Measurements from ENCODE around the gene THAP10. TPM values are rescaled to one million over a fixed set of nuclear protein-coding genes. Genes with fewer than 3 reads are reported as not detected.

Gene THAP10
- polyA plus RNA-seq, 10 donors = 2.2 to 4.3 (median 3.5) TPM

GRCh38 chr15:70855764-70856163 is 36.5 kb downstream of the THAP10 start:
- DNase-seq = peak in 1 of 3 donors; percentile 47

DNA sequence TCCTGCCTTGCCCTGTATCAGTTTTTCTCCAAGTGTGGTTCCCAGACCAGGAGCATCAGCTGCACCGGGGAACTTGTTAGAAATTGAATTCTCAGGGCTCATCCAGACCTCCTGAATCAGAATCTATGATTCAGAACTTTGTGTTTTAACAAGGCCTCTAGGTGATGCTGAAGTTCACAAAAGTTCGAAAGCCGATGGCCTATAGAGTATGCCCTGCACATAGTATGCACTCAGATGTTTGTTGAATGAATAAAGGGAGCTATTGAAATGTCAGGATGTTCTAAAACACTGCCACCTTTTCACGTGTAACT is 37.6 kb downstream of the THAP10 start:
- DNase-seq = no peak

- DNase-seq = peak in 2 of 3 donors; percentile 61 to 90
Observed at GRCh38 chr15:70853973-70854665, 38.1 kb downstream of the THAP10 start, which contains the start of gene LARP6. Gene LARP6, minus strand, starts transcription at chr15:70854157. Its CDS starts 69 bp downstream, at chr15:70854088.

DNA sequence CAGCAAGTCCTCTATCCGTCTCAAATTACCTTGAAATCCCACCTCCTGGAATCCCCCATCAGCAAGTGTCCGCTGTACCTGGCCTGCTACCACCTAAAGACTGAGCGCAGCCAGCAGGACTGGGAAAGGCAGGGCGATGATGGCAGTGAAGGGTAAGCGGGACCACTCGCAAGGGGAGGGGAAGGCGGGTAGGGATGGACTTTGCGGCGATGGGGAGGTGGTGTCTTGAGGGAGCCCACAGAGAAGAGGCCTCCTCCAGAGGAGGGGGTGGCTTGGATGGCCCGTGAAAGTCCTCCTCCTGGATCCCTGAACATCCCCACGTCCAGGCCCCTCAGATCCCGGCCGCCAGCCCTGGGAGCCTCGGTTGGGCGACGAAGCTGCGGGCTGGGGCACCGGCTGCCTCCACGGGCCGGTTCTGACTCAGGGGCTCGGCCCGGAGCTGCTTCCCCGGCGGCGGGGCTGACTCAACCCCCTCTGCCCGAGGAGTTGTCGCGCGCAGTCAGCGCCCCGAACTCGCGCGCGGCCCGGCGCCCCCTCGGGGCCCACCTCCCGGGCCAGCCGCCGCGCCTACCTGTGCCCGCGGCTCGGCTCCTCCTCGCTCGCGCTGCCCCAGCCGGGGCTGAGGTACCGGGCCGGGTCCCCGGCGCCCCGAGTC is 38.8 kb downstream of the THAP10 start:
- peak in 2 of 3 donors; percentile 61 to 89 for DNase-seq

DNA sequence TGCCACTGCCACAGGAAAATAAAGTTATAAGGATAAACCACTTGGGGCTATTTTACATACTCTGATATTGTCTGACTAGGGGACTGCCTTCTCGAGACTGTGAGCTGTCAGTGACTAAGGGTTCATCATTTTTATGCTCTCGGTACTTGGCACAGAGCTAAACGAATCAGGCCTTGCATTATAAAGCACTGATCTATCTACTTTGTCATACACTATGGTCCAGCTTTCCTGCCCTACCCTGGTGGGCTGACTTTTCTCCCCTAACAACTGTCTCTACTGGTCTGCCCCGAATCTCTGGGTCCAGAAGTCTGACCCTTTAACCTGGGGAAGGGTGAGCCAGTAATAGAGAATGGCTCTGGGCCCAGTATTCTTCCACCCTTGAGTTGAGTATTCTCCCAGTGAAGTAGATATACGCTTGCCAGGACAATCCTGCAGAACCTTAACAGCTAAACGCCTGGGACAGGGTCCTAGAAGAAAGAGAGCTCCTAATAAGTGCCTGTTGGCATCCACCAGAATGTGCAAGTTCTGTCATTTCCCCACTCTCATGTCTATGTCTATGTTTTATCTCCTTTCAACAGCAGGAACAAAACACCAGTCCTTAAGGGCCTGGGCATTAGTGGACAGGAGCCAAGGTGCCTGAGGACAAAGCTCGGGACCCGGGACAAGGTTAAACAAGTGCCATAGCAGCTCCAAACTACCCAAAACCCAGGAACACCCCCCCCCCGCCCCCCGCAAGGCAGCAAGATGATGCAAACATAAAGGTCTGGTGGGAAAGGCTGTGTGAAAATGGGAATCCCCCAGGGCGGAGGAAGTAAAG is 39.5 kb downstream of the THAP10 start:
- DNase-seq = peak in 1 of 3 donors; percentile 42

DNA sequence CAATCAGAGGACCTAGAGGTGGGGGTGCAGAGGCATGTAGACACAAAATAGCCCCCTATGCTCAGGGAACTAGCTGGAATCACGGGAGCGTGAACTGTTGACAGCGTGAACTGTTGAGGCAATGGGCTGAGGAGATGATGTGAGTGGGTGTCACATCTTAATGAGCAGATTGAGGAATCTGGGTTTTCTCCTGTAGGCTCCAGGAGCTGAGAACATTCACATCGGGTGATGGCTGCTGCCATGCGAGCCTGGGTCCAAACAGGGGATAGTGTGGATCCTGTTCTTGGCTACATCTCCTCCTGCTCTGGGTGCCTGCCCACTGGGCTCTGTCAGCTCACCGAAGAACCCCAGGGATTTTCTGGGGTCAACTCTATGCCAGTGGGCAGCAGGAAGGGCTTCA is 40.3 kb downstream of the THAP10 start:
- DNase-seq = no peak

GRCh38 chr15:70845602-70846360 is 46.5 kb downstream of the THAP10 start:
- no peak for DNase-seq

GRCh38 chr15:70837476-70837875 is 54.8 kb downstream of the THAP10 start:
- no peak for DNase-seq

DNA sequence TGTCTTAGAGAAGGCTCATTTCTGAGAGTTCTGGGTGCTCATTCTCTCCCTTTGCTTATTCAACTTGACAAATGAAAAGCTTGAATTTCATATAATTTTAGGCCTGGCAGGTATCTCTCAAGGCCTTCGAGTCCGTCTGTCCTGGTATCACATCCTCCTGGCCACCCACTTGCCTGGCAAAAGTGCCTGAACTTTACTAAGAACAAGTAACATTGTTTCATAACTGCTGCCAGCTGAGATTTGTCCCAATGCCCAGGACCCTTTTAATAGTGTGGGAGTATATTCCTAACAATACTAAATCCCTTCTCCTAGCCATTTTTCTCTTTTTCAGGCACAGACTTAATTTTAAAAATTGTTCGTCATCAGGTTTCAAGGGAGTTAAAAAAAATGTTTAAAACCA is 56.4 kb downstream of the THAP10 start:
- DNase-seq = no peak

- peak in 1 of 3 donors; percentile 25 for DNase-seq
Observed at GRCh38 chr15:70835415-70835814, 56.8 kb downstream of the THAP10 start.

GRCh38 chr15:70834999-70835398 is 57.2 kb downstream of the THAP10 start:
- no peak for DNase-seq

DNA sequence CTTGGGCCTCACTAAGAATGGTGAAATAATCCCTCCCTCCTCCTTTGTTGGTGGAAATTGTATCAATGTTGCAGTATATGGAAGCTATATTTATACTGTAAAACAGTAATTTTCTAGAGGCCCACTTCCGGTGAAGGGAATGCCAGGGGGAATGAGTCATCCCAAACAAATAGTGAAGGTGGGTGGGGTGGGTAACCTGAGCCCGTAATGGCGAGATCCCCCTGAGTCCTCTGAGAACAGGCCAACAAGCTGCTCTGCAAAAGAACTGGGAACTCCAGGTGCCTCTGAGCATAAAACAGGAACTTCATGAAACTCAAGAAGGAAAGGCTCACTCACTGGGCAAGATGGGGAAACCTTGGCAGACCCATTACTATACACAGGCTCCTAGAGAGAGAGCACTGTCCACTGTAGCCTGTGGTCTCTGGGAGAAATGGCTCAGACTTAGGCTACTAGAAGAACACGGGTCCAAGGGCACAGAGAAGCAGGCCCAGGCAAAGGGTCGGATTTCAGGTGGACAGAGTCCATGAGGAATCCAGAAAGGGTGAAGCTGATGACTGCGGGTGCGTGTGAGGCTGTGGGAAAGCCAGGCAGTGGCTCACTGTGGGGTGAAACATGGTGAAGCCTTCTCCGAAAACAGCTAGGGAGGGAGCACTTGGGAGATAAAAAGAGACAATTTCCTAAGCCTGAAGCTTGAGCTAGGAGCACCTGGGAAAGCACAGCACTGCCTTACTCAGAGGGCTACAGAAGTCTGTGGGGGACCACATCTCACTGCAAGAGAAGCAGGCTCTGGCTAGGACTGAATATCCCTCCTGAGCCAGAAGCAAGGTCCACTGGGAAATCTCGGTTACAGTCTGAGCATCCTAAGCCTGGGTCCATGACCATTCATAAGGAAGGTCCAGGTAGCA is 58.1 kb downstream of the THAP10 start:
- DNase-seq = peak; percentile 72 to 86 (median 74)

DNA sequence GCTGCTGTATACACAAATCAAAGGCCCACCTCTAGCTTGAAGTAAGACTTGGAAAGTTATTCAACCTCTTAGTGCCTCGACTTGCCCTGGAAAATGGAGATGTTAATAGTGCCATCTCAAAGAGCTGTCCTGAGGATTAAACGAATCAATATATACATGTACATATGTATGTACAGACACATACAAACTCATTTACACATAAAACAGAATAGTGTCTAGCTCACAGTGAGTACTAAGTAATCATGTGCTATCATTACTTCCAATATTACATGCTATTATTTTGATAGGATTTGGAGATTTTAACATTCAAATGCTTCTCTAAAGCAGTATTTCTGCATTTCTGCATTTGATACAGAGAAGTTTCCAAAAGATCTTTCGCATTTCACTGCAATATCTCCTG is 58.8 kb downstream of the THAP10 start:
- no peak for DNase-seq

DNA sequence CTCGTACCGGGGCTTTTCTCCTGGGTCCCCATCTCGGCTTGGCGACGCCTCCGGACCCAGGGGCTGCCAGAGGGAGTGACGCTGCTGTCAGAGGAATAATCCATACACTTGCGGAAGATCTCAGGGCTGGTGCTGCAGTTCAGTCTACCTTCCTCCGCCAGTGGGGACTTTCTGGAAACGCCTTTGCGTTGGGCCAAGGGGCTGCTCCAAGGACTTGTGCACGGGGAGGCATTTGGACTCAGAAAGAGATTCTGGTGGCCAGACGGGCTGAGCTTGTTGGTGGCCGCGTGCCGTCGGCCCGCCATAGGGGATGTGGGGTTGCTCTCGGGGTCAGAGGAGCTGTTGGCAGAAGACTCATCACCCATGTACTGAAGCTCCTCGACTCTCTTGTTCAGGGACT is 60.1 kb downstream of the THAP10 start:
- DNase-seq = no peak

Other genes starting within 250 kb of the THAP10 start
- gene UACA, start 128.9 kb downstream of the THAP10 start, polyA plus RNA-seq (ENCODE audit: insufficient read length in 10 of 10) = 100 to 1,000 TPM in 8 of 10 donors, 10 to 100 TPM in 2; 95.3 to 192 (median 123) TPM
- gene LARP6, start 38.3 kb downstream of the THAP10 start, polyA plus RNA-seq (ENCODE audit: insufficient read length in 10 of 10) = 10 to 100 TPM; 12.1 to 21.1 (median 15.4) TPM
- gene LRRC49, start 393 bp upstream of the THAP10 start, polyA plus RNA-seq (ENCODE audit: insufficient read length in 10 of 10) = 1 to 10 TPM; 4.8 to 9.3 (median 7.2) TPM
- 10 to 100 TPM; 17.7 to 40.4 (median 25.8) TPM for gene THSD4, start 223.0 kb upstream of the THAP10 start, polyA plus RNA-seq (ENCODE audit: insufficient read length in 10 of 10)